GM19452 (cell line): ENCODE data around the gene EXOSC3.

Experiments used
- ATAC-seq: cut with Tn5 transposase; IDR thresholded peaks from one replicate; pipeline ENCODE4 v1.9.1; 2021; ENCODE audit not compliant: unreplicated experiment

Gene EXOSC3

GRCh38 chr9:37739222-37739621 is 45.6 kb downstream of the EXOSC3 start:
- no peak for ATAC-seq

GRCh38 chr9:37732952-37733351 is 51.9 kb downstream of the EXOSC3 start:
- no peak for ATAC-seq

GRCh38 chr9:37732086-37732741 is 52.6 kb downstream of the EXOSC3 start:
- ATAC-seq: no peak

GRCh38 chr9:37730839-37731238 is 54.0 kb downstream of the EXOSC3 start:
- ATAC-seq: no peak

GRCh38 chr9:37730256-37730655 is 54.6 kb downstream of the EXOSC3 start:
- no peak for ATAC-seq
